Adrenal gland (tissue), 19 donors: ENCODE data around the gene EIF3F. TPM values are rescaled to one million over a fixed set of nuclear protein-coding genes. Genes with fewer than 3 reads are reported as not detected.

Source experiments
- DNase-seq, 7 donors: peaks; one replicate each; pipeline ENCODE4 v3.0.0-alpha.2; 2019 to 2020
- H3K27ac ChIP-seq, 5 donors: fragments of 200-600 bp; sonication (generic) in 4 of 5; 1 replicate in 3 of 5; 2 replicates in 2 of 5; pipeline versions ENCODE4 v1.5.1 to v1.8.0; 2016 to 2020; ENCODE audit warnings: mild to moderate bottlenecking in 1 of 5
- H3K27me3 ChIP-seq: fragments of 200-600 bp; 2 replicates; pipeline ENCODE4 v1.8.0; 2021
- H3K36me3 ChIP-seq, 2 donors: fragments of 200-600 bp; replicated peaks in 1 of 2; 1 replicate in 1 of 2; 2 replicates in 1 of 2; pipeline versions ENCODE4 v1.5.1 to v1.8.0; 2018 to 2022
- H3K4me1 ChIP-seq, 2 donors: fragments of 200-600 bp; replicated peaks in 1 of 2; 1 replicate in 1 of 2; 2 replicates in 1 of 2; pipeline versions ENCODE4 v1.5.1 to v1.8.0; 2018 to 2021
- H3K4me3 ChIP-seq, 4 donors: fragments of 200-600 bp; sonication (generic) in 3 of 4; one replicate each; pipeline ENCODE4 v1.5.1; 2016 to 2018
- H3K9me3 ChIP-seq, 3 donors: fragments of 200-600 bp; sonication (generic) in 1 of 3; replicated peaks in 1 of 3; 1 replicate in 2 of 3; 2 replicates in 1 of 3; pipeline versions ENCODE4 v1.5.1 to v1.8.0; 2016 to 2021
- POLR2A ChIP-seq, 2 donors: fragments of 450-650 bp; IDR thresholded peaks; one replicate each; pipeline ENCODE4 v1.6.1; 2017; ENCODE audit warnings: antibody characterized with exemption in 2 of 2, mild to moderate bottlenecking in 2 of 2, moderate library complexity in 1 of 2
- WGBS, 4 donors: extraction: QIAGEN DNeasy Blood & Tissue Kit in 2 of 4; methylation state at CpG; one replicate each; pipeline versions ENCODE4 v1.1.5 to v1.1.7; 2013 to 2017; 5-methylcytosine and 5-hydroxymethylcytosine counted together
- intact Hi-C, 2 donors: fragments of 100-400 bp; cut with DNase I; formaldehyde crosslinking; loops; one replicate each; pipeline versions ENCODE4 v1.14.1 to v1.15.0; 2022 to 2023
- long read RNA-seq, 10 donors: library from polyadenylated mRNA in 3 of 10; unstranded in 2 of 10; stranded (forward) in 1 of 10; transcript quantifications; one replicate each; pipeline ENCODE4 v2.0.0 and lab custom pipeline, GENCODE V29; 2021 to 2026
- polyA plus RNA-seq, 3 donors: library from polyadenylated mRNA; stranded (reverse); fragments of 200-250 nt in 2 of 3; fragments of 350-450 nt in 1 of 3; fragmentation: Illumina TruSeq in 1 of 3; extraction: RNeasy Lipid Tissue Mini Kit (QIAGEN cat#74804) in 1 of 3; gene quantifications; one replicate each; pipeline ENCODE4 v1.2.3, GENCODE V29; 2013 to 2014
- total RNA-seq, 9 donors: library from RNA; depleted of rRNA in 4 of 9; stranded (reverse); fragments of >200 nt in 4 of 9; fragments of 120-200 nt in 1 of 9; fragmentation: NEBNext Ultra II Directional in 1 of 9; extraction: Animal tissue kit (Norgen Biotek cat#: 25700) in 1 of 9; gene quantifications; one replicate each; pipeline versions ENCODE4 v1.1.0 to v1.2.4, GENCODE V29; 2013 to 2023
- TF ChIP-seq, protein P1 (sequence below), 6 experiments: fragments of 450-650 bp in 4 of 6; fragments of 200-600 bp in 2 of 6; sonication (generic) in 1 of 6; IDR thresholded peaks; 1 replicate in 5 of 6; 2 replicates in 1 of 6; pipeline versions ENCODE4 v1.5.1 to v1.8.0; 2016 to 2021; ENCODE audit warnings: antibody characterized with exemption in 6 of 6, mild to moderate bottlenecking in 2 of 6, moderate library complexity in 1 of 6
- donor health status: healthy with polysubstance abuse.
- donor health status: Bipolar disorder and iron deficiency.
- donor health status: DM: yes; HTN: yes; CAD: no.
- donor health status: DM: no; HTN: no; CAD: no.
- donor health status: DM: no; HTN: no; CAD: no.
- donor health status: DM: yes; HTN: yes; CAD: no.

Gene EIF3F, protein sequence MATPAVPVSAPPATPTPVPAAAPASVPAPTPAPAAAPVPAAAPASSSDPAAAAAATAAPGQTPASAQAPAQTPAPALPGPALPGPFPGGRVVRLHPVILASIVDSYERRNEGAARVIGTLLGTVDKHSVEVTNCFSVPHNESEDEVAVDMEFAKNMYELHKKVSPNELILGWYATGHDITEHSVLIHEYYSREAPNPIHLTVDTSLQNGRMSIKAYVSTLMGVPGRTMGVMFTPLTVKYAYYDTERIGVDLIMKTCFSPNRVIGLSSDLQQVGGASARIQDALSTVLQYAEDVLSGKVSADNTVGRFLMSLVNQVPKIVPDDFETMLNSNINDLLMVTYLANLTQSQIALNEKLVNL
- total RNA-seq (100 to 1,000 TPM; 154 to 366 (median 221) TPM), polyA plus RNA-seq (100 to 1,000 TPM; 105 to 152 (median 137) TPM)
- long read RNA-seq, donor 1, transcript EIF3F-201 (8 exons, 1,254 nt), result major isoform, 47 of 47 reads
- long read RNA-seq, donor 1, partial matches to known transcripts, result 0 of 47 reads
- long read RNA-seq, donor 1, other reads (novel, unspliced or antisense), result 0 of 47 reads
- long read RNA-seq, donor 2, transcript EIF3F-201 (8 exons, 1,254 nt), result major isoform, 48 of 57 reads
- long read RNA-seq, donor 2, partial matches to known transcripts, result 5 of 57 reads
- long read RNA-seq, donor 2, other reads (novel, unspliced or antisense), result 0 of 57 reads
- long read RNA-seq, donor 3, transcript EIF3F-201 (8 exons, 1,254 nt), result major isoform, 59 of 63 reads
- long read RNA-seq, donor 3, partial matches to known transcripts, result 0 of 63 reads
- long read RNA-seq, donor 3, other reads (novel, unspliced or antisense), result 0 of 63 reads
- long read RNA-seq, donor 4, transcript EIF3F-201 (8 exons, 1,254 nt), result major isoform, 276 of 287 reads
- long read RNA-seq, donor 4, partial matches to known transcripts, result 3 of 287 reads
- long read RNA-seq, donor 4, other reads (novel, unspliced or antisense), result 7 of 287 reads
- long read RNA-seq, donor 5, transcript EIF3F-201 (8 exons, 1,254 nt), result major isoform, 197 of 210 reads
- long read RNA-seq, donor 5, partial matches to known transcripts, result 7 of 210 reads
- long read RNA-seq, donor 5, other reads (novel, unspliced or antisense), result 5 of 210 reads
- long read RNA-seq, donor 6, transcript EIF3F-201 (8 exons, 1,254 nt), result major isoform, 156 of 168 reads
- long read RNA-seq, donor 6, partial matches to known transcripts, result 4 of 168 reads
- long read RNA-seq, donor 6, other reads (novel, unspliced or antisense), result 6 of 168 reads
- long read RNA-seq, donor 7, transcript EIF3F-201 (8 exons, 1,254 nt), result major isoform, 27 of 30 reads
- long read RNA-seq, donor 7, partial matches to known transcripts, result 0 of 30 reads
- long read RNA-seq, donor 7, other reads (novel, unspliced or antisense), result 0 of 30 reads
- long read RNA-seq, donor 8, transcript EIF3F-201 (8 exons, 1,254 nt), result major isoform, 86 of 87 reads
- long read RNA-seq, donor 8, partial matches to known transcripts, result 0 of 87 reads
- long read RNA-seq, donor 8, other reads (novel, unspliced or antisense), result 0 of 87 reads
- long read RNA-seq, donor 9, transcript EIF3F-201 (8 exons, 1,254 nt), result major isoform, 48 of 48 reads
- long read RNA-seq, donor 9, partial matches to known transcripts, result 0 of 48 reads
- long read RNA-seq, donor 9, other reads (novel, unspliced or antisense), result 0 of 48 reads
- long read RNA-seq, donor 10, transcript EIF3F-201 (8 exons, 1,254 nt), result major isoform, 32 of 35 reads
- long read RNA-seq, donor 10, partial matches to known transcripts, result 0 of 35 reads
- long read RNA-seq, donor 10, other reads (novel, unspliced or antisense), result 0 of 35 reads

DNA sequence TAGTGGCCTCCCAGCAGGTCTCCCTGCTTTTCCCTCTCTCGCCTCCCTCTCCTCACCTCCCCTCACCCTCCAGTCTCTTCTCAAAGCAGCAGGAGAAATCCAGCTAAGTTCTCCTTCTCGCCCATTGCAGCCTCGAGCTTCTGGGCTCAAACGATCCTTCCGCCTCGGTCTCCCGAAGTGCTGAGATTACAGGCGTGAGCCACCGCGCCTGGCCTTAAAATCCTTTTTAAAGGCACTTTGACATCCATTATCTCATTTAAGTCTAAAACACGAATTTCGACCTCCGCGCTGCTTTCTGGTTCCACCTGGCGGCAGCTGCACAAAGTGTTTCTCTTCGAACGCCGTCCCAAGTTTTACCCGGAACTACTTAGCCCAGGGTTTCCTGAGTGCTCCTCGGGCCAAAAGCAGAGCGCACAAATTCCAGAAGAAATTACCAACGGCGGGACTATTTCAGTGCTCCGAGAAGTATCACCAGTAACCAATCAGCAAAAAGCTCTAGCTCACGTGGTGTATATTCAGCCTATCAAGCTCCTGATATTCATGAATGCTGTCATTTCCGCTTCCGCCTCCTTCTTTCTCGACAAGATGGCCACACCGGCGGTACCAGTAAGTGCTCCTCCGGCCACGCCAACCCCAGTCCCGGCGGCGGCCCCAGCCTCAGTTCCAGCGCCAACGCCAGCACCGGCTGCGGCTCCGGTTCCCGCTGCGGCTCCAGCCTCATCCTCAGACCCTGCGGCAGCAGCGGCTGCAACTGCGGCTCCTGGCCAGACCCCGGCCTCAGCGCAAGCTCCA, at the start of gene EIF3F:
Gene EIF3F, plus strand, starts transcription at position 570 of the 792 bp plus-strand sequence. Its CDS starts 16 bp downstream, at position 586.
- Histone ChIP-seq H3K36me3 (peaks cover 0 to 7% of the 10 kb centered on the region in 2 donors), H3K4me3 (peak within 1 kb of the TSS in 3 of 4 donors; percentile 11 to 71 (median 60)), H3K27me3 (no peaks in the 10 kb centered on the region), H3K9me3 (no peaks in the 10 kb centered on the region), H3K27ac (peak within 1 kb of the TSS in 4 of 5 donors; percentile 9 to 83 (median 68)), H3K4me1 (peaks cover 19 to 23% of the 10 kb centered on the region in 2 donors)
- 0 to 2% (median 1%) methylated on average over 34 to 47 of the region's 47 CpGs for WGBS, 4 donors
- DNase-seq, result peak; percentile 93 to 98 (median 95)
- intact Hi-C loops, result loop anchor here in 1 of 2 donors (10.0 kb wide), 1 partner anchor 292 kb away; no protein-coding TSS in a partner anchor
- TF ChIP-seq, protein P1, sequence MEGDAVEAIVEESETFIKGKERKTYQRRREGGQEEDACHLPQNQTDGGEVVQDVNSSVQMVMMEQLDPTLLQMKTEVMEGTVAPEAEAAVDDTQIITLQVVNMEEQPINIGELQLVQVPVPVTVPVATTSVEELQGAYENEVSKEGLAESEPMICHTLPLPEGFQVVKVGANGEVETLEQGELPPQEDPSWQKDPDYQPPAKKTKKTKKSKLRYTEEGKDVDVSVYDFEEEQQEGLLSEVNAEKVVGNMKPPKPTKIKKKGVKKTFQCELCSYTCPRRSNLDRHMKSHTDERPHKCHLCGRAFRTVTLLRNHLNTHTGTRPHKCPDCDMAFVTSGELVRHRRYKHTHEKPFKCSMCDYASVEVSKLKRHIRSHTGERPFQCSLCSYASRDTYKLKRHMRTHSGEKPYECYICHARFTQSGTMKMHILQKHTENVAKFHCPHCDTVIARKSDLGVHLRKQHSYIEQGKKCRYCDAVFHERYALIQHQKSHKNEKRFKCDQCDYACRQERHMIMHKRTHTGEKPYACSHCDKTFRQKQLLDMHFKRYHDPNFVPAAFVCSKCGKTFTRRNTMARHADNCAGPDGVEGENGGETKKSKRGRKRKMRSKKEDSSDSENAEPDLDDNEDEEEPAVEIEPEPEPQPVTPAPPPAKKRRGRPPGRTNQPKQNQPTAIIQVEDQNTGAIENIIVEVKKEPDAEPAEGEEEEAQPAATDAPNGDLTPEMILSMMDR (IDR thresholded peaks at IDR 0.05), result peak; percentile 81 to 95 (median 92)
- TF ChIP-seq POLR2A (IDR thresholded peaks at IDR 0.05), result peak; percentile 24 to 55

GRCh38 chr11:7941146-7941545, 46.0 kb upstream of the EIF3F start:
- intact Hi-C loops, result no loop called here
- TF ChIP-seq, protein P1 (IDR thresholded peaks at IDR 0.05), result no peak
- no peak for TF ChIP-seq POLR2A (IDR thresholded peaks at IDR 0.05)
- Histone ChIP-seq H3K9me3 (peaks cover 0 to 9% (median 0%) of the 10 kb centered on the region in 3 donors), H3K36me3 (no peaks in the 10 kb centered on the region), H3K4me3 (no peak overlapping the region), H3K27me3 (no peaks in the 10 kb centered on the region), H3K27ac (no peak overlapping the region), H3K4me1 (no peaks in the 10 kb centered on the region)
- 47 to 62% (median 50%) methylated on average over 5 of the region's 5 CpGs for WGBS, 4 donors
- no peak for DNase-seq

- Histone ChIP-seq H3K27ac (no peak within 1 kb of the TSS), H3K4me3 (no peak within 1 kb of the TSS), H3K27me3 (no peaks in the 10 kb centered on the region), H3K36me3 (no peaks in the 10 kb centered on the region), H3K4me1 (no peaks in the 10 kb centered on the region), H3K9me3 (peaks cover 0 to 9% (median 0%) of the 10 kb centered on the region in 3 donors)
- 75 to 86% (median 78%) methylated on average over 2 of the region's 2 CpGs for WGBS, 4 donors
- DNase-seq, result no peak
- intact Hi-C loops, result no loop called here
- TF ChIP-seq, protein P1 (IDR thresholded peaks at IDR 0.05), result no peak
- TF ChIP-seq POLR2A (IDR thresholded peaks at IDR 0.05), result no peak
These were observed 45.5 kb upstream of the EIF3F start, which contains the start of gene OR10A3 for GRCh38 chr11:7941608-7942007. OR10A3 (minus strand) TSS chr11:7941708; CDS start chr11:7939520, 2,188 bp downstream.
